OCI-LY1 (cell line): ENCODE measurements around the gene DUSP22.

Source experiments
- H2AFZ ChIP-seq: fragments of 200-600 bp; sonication (generic), shearing (Covaris generic); 2 replicates; pipeline ENCODE4 v1.6.0; 2014; ENCODE audit warnings: antibody characterized with exemption, mild to moderate bottlenecking, low read length
- H3F3A ChIP-seq: fragments of 200-600 bp; sonication (generic), shearing (Covaris generic); 2 replicates; pipeline ENCODE4 v1.6.0; 2014; ENCODE audit warnings: mild to moderate bottlenecking, antibody characterized with exemption, low read length, moderate library complexity; ENCODE audit not compliant: insufficient read depth
- H3K27ac ChIP-seq: fragments of 200-600 bp; sonication (generic); 2 replicates; pipeline ENCODE4 v1.5.1; 2014; ENCODE audit warnings: low read length, mixed run types, mild to moderate bottlenecking, low read depth; ENCODE audit not compliant: poor library complexity, severe bottlenecking
- H3K27me3 ChIP-seq: fragments of 200-600 bp; sonication (generic); 2 replicates; pipeline ENCODE4 v1.6.0; 2014; ENCODE audit warnings: antibody characterized with exemption, mild to moderate bottlenecking, low read length, moderate library complexity; ENCODE audit not compliant: insufficient read depth
- H3K36me3 ChIP-seq: fragments of 200-600 bp; sonication (generic); 2 replicates; pipeline ENCODE4 v1.6.1; 2014; ENCODE audit warnings: mild to moderate bottlenecking, antibody characterized with exemption, low read length, moderate library complexity, mixed read lengths; ENCODE audit not compliant: insufficient read depth
- H3K4me1 ChIP-seq: fragments of 200-600 bp; sonication (generic); 2 replicates; pipeline ENCODE4 v1.5.1; 2014; ENCODE audit warnings: mild to moderate bottlenecking, low read length, moderate library complexity; ENCODE audit not compliant: insufficient read depth, severe bottlenecking
- H3K4me2 ChIP-seq: fragments of 200-600 bp; sonication (generic), shearing (Covaris generic); 2 replicates; pipeline ENCODE4 v1.6.1; 2014; ENCODE audit warnings: low read length
- H3K4me3 ChIP-seq: fragments of 200-600 bp; sonication (generic); 2 replicates; pipeline ENCODE4 v1.5.1; 2014; ENCODE audit warnings: low read length, low read depth, mild to moderate bottlenecking, mixed read lengths; ENCODE audit not compliant: poor library complexity, severe bottlenecking
- H3K79me2 ChIP-seq: fragments of 200-600 bp; shearing (Covaris generic); 2 replicates; pipeline ENCODE4 v1.6.1; 2016; ENCODE audit warnings: mixed run types, low read length, mixed read lengths; ENCODE audit not compliant: insufficient read depth
- H3K9ac ChIP-seq: fragments of 200-600 bp; sonication (generic), shearing (Covaris generic); 2 replicates; pipeline ENCODE4 v1.6.1; 2014; ENCODE audit warnings: mild to moderate bottlenecking, low read length, mixed read lengths
- H3K9me2 ChIP-seq: fragments of 200-600 bp; sonication (generic), shearing (Covaris generic); 2 replicates; pipeline ENCODE4 v1.6.1; 2014; ENCODE audit warnings: low read depth, mild to moderate bottlenecking, low read length, mixed read lengths
- H3K9me3 ChIP-seq: fragments of 200-600 bp; shearing (Covaris generic); 2 replicates; pipeline ENCODE4 v1.6.1; 2014; ENCODE audit warnings: low read length, mixed read lengths
- H4K20me1 ChIP-seq: fragments of 200-600 bp; sonication (generic), shearing (Covaris generic); 2 replicates; pipeline ENCODE4 v1.6.0; 2016; ENCODE audit warnings: mild to moderate bottlenecking, low read length; ENCODE audit not compliant: insufficient read depth
- EZH2 ChIP-seq: fragments of 200-600 bp; sonication (generic), shearing (Covaris generic); IDR thresholded peaks from 2 replicates; pipeline ENCODE4 v1.8.0; 2017; ENCODE audit warnings: borderline replicate concordance, mixed run types, mild to moderate bottlenecking, antibody characterized with exemption, low read length, moderate library complexity, mixed read lengths
- TF ChIP-seq, protein P1 (sequence below): fragments of 200-600 bp; sonication (generic), shearing (Covaris generic); IDR thresholded peaks from 2 replicates; pipeline ENCODE4 v1.5.1; 2017; ENCODE audit warnings: mild to moderate bottlenecking, antibody characterized with exemption, low read length, moderate library complexity, mixed read lengths

The DUSP22 gene

DNA sequence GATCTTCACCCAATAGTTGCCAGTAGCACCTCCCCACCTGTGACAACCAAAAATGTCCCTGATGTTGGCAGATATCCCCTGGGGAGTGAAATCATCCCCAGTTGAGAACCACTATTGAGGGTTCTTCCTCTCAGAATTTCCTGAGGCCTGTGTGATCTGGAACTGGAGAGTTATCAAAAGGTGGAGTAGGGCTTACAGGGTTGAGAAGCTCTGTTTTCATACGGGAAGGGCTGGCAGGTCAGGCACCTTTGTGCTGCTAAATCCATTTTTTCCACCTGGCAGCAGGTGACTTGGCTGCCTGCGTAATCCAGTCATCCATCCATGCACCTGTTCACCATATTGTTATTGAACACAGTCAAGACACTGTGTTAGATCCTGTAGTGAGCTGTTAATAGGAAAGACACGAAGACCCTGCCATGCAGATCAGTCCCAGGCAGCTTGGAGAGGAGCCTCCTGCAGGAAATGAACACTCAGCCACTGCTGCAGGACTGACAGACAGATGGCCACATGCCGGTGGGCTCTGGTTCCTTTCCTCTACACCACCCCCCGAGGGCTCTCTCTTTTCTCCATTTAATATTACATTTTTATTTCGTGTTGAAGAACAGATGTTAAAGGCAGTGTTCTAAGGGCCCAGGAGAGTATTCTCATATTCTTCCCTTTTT is 5.4 kb downstream of the DUSP22 start:
- Histone ChIP-seq H3K9ac (no peak overlapping the region), H3K27me3 (no peaks in the 10 kb centered on the region; the same call in 1 of the 2 replicates), H3K4me3 (no peak overlapping the region), H3K9me2 (no peaks in the 10 kb centered on the region), H3K36me3 (no peaks in the 10 kb centered on the region; the same call in 1 of the 2 replicates), H3K4me2 (no peak overlapping the region), H3F3A (no peaks in the 10 kb centered on the region), H3K4me1 (peaks cover 16% of the 10 kb centered on the region), H3K79me2 (no peaks in the 10 kb centered on the region), H3K27ac (no peak overlapping the region), H3K9me3 (0 out of 2 replicates have a peak, but pooled peaks cover 4% of the 10 kb centered on the region), H4K20me1 (no peaks in the 10 kb centered on the region), H2AFZ (no peak overlapping the region)
- no peak for TF ChIP-seq EZH2
- TF ChIP-seq, protein P1, sequence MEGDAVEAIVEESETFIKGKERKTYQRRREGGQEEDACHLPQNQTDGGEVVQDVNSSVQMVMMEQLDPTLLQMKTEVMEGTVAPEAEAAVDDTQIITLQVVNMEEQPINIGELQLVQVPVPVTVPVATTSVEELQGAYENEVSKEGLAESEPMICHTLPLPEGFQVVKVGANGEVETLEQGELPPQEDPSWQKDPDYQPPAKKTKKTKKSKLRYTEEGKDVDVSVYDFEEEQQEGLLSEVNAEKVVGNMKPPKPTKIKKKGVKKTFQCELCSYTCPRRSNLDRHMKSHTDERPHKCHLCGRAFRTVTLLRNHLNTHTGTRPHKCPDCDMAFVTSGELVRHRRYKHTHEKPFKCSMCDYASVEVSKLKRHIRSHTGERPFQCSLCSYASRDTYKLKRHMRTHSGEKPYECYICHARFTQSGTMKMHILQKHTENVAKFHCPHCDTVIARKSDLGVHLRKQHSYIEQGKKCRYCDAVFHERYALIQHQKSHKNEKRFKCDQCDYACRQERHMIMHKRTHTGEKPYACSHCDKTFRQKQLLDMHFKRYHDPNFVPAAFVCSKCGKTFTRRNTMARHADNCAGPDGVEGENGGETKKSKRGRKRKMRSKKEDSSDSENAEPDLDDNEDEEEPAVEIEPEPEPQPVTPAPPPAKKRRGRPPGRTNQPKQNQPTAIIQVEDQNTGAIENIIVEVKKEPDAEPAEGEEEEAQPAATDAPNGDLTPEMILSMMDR: no peak

DNA sequence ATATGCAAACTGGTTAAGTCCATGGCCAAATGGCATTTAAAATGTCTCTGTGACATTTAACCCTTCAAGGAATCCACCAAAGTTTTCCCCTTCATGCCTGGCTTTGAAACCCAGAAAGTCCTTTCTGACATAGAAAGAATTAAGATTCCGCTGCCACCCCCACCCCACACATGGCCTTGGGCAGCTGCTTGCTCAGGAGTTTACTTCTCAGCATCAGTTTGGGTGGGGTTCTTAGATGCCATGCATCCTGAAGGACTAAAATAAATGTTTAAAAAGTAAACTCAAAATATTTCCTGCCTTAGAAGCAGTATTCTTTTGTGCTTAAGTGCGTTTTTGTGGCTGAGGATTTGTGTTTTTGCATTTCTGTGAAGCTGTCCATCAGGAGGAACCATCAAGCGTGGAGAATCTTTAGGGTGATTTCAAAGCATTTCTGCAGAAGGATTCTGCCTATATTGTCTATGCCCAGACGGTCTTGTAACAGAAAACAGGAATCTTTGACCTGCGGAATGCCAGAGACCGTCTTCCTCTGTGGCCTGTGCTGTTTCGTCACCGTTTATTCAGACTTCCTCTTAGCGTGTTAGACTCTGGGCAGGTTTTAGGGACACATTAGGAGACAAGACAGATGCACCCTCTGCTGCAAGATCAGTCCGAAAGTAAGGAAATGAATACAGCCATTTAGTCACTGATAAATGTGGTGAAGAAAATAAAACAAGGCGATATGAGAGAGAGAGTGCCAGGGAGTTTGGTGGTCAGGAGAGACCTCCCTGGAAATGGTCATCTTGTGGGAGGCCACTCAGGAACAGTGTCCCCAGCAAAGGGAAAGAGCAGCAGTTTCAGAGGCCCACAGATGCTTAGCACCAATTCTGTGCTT is 6.2 kb downstream of the DUSP22 start:
- no peaks in the 10 kb centered on the region; the same call in 1 of the 2 replicates for H3K27me3 ChIP-seq
- no peak overlapping the region for H3K4me2 ChIP-seq
- TF ChIP-seq, protein P1: no peak
- TF ChIP-seq EZH2: no peak
- H3K79me2 ChIP-seq: no peaks in the 10 kb centered on the region
- no peak overlapping the region for H3K9ac ChIP-seq
- no peak overlapping the region for H3K27ac ChIP-seq
- H3K4me1 ChIP-seq: peaks cover 8% of the 10 kb centered on the region
- no peak overlapping the region for H2AFZ ChIP-seq
- no peaks in the 10 kb centered on the region; the same call in 1 of the 2 replicates for H3K36me3 ChIP-seq
- H3F3A ChIP-seq: no peaks in the 10 kb centered on the region
- H3K9me3 ChIP-seq: 0 out of 2 replicates have a peak, but pooled peaks cover 4% of the 10 kb centered on the region
- no peaks in the 10 kb centered on the region for H4K20me1 ChIP-seq
- H3K4me3 ChIP-seq: no peak overlapping the region
- no peaks in the 10 kb centered on the region for H3K9me2 ChIP-seq

DNA sequence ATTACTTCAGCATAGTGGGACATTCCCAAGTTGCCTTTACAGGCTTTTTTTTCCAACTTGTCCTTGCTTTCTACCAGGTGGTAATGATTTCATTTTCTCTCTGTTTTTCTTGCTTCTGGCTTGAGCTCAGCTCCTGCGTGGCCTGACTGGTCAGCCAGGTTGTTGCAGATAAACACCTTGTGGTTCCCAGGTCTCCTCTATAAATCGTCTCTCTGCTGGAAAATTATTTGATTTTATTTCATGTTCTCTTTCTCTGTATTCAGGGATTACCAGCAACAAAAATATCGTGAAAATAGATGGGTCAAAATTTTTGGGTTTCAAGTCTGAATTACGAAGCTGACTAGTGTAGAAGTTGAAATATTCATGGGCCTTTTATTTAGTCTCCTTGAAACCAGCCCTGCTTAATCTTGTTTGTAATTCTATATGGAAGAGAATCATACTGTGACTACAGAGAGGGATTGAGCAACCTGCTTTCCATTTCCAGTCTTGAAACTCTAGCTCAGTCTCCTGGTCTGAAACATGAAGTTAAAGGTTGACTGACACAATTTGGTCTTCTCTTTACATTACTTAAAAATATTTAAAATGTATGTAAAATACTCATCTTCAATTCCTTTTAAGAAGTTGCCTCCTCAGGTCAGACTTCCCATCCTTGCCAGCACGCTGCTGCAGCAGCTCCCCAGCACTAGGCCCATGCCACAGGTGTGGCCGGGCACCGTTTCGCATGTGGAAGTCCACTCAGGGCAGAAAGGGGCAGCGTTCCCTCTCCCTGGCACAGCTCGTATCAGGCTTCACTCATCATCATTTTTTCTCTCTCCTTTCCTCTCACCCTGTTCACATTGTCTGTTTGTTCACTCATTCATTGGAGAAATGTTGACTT is 7.1 kb downstream of the DUSP22 start:
- Histone ChIP-seq H3K9ac (no peak overlapping the region), H3K79me2 (no peaks in the 10 kb centered on the region)

More for the DNA sequence above, 7.1 kb downstream of the DUSP22 start:
- Histone ChIP-seq H3K9me3 (0 out of 2 replicates have a peak, but pooled peaks cover 4% of the 10 kb centered on the region), H3K36me3 (no peaks in the 10 kb centered on the region; the same call in 1 of the 2 replicates), H3K4me1 (peaks cover 6% of the 10 kb centered on the region), H3K4me3 (no peak overlapping the region), H3K27me3 (no peaks in the 10 kb centered on the region; the same call in 1 of the 2 replicates), H3K4me2 (no peak overlapping the region), H3F3A (no peaks in the 10 kb centered on the region), H3K27ac (no peak overlapping the region), H3K9me2 (no peaks in the 10 kb centered on the region), H4K20me1 (no peaks in the 10 kb centered on the region), H2AFZ (no peak overlapping the region)
- TF ChIP-seq, protein P1: no peak
